Limb (tissue), 2 donors: ENCODE measurements around the gene POMGNT1.

Source experiments
- DNase-seq, 2 donors: peaks; one replicate each; pipeline ENCODE4 v3.0.0-alpha.2; 2016; ENCODE audit errors: extremely low spot score in 2 of 2

Gene POMGNT1

GRCh38 chr1:46183079-46183847 is 15.0 kb downstream of the POMGNT1 start:
- peak in 1 of 2 donors; percentile 62 for DNase-seq

DNA sequence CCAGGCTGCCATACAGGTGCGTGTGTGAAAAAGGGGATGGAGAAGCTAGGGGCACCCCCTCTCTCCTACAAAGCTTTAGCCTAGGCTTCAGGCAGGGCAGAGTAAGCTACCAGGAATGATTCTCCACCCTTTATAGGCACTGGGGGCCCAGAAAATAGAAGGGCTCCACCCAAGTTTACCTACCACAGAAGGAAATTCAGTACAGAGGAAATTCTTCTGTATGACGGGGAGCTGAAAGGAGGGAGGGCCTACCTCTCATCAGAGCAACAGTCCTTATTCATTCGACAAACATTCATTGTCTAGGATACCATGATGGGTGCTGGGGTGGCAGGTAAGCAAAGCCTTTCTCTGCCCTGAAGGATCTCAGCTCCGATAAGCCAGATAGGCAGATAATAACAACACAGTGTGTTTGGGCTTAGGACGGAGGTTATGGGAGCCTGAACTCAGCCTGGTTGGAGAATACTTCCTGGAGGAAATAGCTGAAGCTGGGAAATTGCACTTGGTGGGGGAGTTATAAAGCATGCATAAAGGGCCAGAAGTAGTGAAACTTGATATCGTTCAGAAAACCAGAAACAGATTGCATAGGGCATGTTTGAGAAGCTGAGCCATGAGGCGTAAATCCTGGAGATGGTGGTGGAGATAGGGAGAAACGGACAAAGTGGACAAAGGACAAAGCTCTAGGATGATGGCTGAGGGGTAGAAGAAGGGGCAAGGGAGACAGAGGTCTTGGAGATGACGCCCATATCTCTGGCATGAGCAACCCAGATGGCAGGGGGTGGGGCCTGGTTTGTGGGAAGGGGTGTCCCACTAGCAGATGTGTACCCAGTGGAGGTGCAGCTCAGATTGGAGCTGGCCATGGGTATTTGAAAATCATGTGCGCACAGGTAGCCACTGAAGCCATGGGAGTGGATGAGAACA is 16.6 kb downstream of the POMGNT1 start:
- no peak for DNase-seq

GRCh38 chr1:46180082-46180616 is 18.1 kb downstream of the POMGNT1 start:
- DNase-seq, result no peak

- peak; percentile 85 to 88 for DNase-seq
Observed at GRCh38 chr1:46179138-46180081, 18.8 kb downstream of the POMGNT1 start.

DNA sequence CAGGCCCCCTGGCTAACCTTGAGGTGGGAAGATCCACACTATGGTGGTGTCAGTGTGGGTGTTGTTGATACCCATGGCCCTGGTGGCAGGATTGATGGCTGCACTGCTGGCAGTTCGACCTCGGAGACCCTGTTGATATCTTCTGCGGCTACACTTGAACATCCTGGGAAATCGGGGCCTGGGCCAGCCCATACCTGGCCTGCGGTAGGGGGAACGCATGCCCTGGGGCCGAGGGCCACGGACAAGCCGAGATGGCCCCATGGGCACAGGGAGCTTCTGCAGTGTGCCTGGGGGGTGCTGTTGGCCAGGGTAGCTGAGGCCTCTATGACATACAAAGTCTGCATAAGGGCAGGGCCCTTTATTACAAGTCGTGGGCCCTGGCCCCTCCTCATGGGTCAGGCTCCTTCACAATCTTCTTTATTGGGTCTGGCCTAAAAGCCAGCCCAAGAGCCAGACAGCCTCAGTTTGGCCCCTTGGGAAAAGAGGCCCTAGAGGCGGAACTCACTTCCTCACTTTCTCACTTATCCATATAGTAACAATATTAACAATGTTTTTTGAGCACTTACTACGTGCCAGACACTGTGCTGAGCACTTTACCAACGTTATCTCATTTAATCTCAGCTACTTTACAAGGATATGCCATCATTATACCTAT is 21.9 kb downstream of the POMGNT1 start, which contains the start of gene P3R3URF:
P3R3URF (minus strand) TSS at position 278 of the 655 bp plus-strand sequence; CDS start at position 261, 17 bp downstream.
- no peak for DNase-seq

- no peak for DNase-seq
Observed at GRCh38 chr1:46175243-46175642, 23.0 kb downstream of the POMGNT1 start.

DNA sequence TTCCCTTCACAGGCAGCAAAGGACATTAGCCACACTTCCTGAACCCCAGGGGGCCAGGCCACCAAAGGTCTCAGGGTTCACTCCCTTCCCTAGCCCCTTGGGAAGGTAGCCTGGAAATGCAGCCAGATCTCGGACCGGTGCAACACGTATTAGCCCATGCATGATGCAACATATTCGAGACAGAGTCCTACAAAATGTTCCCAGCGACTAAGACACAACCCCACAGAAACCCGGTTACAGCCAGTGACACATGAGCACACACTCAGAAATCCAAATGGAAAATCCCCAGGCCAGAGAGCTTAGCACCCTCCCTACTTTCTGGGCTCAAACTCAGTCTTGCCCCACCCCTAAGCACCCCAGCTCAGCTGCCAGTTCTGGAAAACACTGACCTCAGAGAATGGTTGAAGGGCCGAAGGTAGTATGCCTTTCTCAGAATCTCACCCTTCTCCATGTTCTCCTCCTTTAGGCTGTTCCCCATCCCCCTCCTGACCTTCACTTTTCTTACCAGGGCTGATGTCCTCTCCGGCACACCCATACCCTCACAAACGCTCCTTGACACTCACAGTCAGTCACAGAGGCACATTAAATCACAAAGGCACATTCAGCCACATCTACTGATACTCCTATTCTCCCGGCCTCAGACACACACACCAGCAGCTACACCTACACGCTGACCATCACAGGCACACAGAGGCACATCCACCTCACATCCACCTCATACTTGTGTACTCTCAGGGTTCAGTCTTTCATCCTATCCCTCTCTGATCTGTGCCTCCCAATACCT is 23.6 kb downstream of the POMGNT1 start, which contains the start of gene TSPAN1:
TSPAN1 (plus strand) TSS at position 640 of the 784 bp plus-strand sequence. CDS start 6,021 bp downstream, outside the sequence.
- no peak for DNase-seq

- no peak for DNase-seq
Observed at GRCh38 chr1:46173361-46173856, 24.8 kb downstream of the POMGNT1 start.

DNA sequence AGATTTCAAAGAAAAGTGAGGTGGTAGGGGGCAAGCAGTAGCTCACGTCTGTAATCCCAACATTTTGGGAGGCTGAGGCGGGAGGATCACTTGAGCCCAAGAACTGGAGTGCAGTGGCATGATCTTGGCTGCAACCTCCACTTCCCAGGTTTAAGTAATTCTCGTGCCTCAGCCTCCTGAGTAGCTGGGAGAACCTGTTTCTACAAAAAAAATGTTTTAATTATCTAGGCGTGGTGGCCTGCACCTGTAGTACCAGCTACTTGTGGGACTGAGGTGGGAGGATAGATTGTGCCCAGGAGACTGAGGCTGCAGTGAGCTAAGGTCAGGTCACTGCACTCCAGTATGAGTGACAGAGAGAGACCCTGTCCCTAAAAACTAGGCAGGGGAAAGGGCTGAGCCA is 25.9 kb downstream of the POMGNT1 start:
- no peak for DNase-seq

DNA sequence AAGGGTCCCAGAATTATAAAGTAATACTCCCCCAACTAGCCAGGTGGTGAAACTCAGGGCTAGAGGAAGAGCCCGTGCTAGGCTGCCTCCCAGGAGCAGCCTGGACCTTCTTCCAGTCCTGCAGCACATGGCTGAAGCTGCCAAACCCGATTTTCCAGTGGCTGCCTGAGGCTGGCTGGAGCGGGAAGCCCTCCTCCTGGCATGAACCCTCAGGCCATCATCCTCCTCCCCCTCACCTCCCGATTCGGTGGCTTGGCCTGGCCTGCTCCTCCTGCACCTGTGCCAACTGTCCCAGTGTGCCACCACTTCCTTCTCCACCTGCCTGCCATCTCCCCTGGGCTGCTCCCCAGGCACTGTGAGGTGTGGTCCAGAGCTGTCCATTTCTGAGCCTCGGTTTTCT is 26.4 kb downstream of the POMGNT1 start:
- DNase-seq, result no peak

- DNase-seq, result no peak
Observed at GRCh38 chr1:46171351-46171750, 26.9 kb downstream of the POMGNT1 start.

DNA sequence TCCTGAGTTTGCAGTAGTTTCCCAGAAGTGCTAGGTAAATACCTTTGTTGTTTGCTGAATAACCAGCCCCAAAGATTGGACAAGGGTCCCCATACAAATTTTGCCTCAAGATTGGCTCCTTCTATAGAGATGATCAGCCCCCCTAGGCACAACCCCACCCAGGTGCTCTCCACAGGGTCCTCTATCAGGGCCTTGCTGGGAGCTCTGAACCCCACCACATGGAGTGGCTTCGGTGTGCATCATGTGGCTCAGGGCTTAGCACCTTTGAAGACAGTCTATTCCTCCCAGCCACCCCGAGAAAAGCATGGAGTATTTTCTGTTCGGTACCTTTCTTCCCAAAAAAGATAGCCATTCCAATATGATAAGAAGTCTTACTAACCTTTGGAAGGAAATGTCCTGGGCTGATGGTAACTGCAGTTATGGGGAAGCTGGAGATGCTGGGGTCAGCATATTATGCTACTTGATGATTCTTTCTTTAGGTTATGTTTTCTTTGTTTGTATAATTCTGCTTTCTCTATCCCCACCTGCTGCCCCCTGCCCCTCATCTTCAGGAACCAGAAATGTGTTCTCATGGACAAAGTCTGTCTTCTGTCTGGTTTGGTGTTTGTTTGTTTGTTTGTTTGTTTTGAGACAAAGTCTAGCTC is 28.3 kb downstream of the POMGNT1 start:
- DNase-seq, result no peak

DNA sequence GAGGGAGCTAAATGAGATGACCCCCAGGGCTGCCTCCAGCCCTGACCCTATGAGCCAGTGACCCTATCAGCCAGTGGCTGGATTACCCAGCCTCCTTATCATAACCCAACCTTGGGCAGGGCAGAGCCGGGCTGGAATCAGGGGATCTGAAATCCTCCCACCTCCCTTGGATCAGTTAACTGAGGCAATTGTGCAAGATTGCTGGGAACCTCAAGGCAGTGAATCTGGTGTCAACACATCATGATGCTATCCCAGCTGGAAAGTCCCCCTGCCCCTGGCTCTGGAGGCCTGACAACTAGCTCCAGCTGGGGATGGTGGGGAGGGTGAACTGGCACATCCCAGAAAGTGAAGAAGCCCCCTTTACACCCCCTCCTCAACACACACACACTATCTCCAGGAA is 29.8 kb downstream of the POMGNT1 start:
- no peak for DNase-seq

GRCh38 chr1:46166521-46167462 is 31.4 kb downstream of the POMGNT1 start:
- peak in 1 of 2 donors; percentile 62 for DNase-seq

- DNase-seq, result no peak
Observed at GRCh38 chr1:46160212-46160611, 38.0 kb downstream of the POMGNT1 start.

DNA sequence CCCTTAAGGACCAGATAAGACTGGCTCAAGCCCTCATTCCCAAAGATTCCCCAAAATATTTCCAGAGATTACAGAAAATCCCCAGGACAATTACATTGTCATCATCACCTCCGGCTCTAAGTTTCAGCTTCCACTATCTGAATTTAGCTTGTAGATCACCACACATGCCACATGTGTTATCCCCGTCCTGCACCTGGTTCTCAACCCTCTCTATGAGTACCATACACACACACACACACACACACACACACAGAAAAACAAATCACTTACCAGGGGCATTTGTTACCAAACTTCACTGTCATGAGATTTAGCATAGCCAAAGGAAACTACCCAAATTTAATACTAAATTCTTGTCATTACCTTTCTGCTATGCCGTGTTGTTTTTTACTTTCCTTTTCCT is 38.7 kb downstream of the POMGNT1 start:
- DNase-seq, result no peak
